ENCODE results near the gene SPINT2. TPM values are rescaled to one million over a fixed set of nuclear protein-coding genes. Genes with fewer than 3 reads are reported as not detected.
"Not testable (repeated sequence)": the region's sequence is repeated elsewhere in the genome, so short reads cannot be mapped to it uniquely, and the experiment has no call there.

Gene SPINT2
- total RNA-seq, 2 experiments from 2014 or later: 28.2 to 31.7 TPM

- H3K9me3 Mint-ChIP-seq: no peaks in the 10 kb centered on the region
- DNase-seq: no peak
- no peak overlapping the region for H3K27ac Mint-ChIP-seq
- peak overlapping the region; percentile 71 for H3K4me3 Mint-ChIP-seq
- H3K27me3 Mint-ChIP-seq: peaks cover 85% of the 10 kb centered on the region
- no peaks in the 10 kb centered on the region for H3K36me3 Mint-ChIP-seq
- peaks cover 4% of the 10 kb centered on the region for H3K4me1 Mint-ChIP-seq
These were observed 35.6 kb upstream of the SPINT2 start for GRCh38 chr19:38228491-38229439.

GRCh38 chr19:38229585-38230073, 34.7 kb upstream of the SPINT2 start:
- Mint-ChIP-seq H3K36me3 (no peaks in the 10 kb centered on the region), H3K4me1 (no peaks in the 10 kb centered on the region), H3K9me3 (no peaks in the 10 kb centered on the region), H3K27me3 (peaks cover 78% of the 10 kb centered on the region), H3K4me3 (no peak overlapping the region), H3K27ac (no peak overlapping the region)
- peak; percentile 83 for DNase-seq

DNA sequence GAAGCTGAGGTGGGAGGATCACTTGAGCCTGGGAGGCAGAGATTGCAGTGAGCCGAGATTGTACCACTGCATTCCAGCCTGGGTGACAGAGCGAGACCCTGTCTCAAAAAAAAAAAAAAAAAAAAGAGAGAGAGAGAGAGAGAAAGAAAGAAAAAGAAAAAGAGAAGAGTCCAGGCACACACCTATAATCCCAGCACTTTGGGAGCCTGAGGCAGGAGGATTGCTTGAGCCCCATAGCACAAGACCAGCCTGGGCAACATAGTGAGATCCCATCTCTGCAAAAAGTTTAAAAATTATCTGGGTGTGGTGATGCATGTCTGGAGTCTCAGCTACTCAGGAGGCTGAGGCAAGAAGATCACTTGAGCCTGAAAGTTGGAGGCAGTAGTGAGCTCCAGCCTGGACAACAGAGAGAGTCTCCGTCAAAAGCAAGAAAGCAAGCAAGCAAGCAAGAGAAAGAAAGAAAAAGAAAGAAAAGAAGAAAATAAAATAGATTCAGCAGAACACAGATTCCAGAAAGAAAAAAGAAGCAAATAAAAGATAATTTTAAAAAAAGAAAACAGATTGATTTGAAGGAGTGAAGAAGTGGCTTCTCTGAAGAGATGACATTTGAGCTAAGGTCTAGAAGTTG, 33.8 kb upstream of the SPINT2 start:
- H3K27me3 Mint-ChIP-seq: peaks cover 70% of the 10 kb centered on the region
- H3K4me1 Mint-ChIP-seq, DNase-seq, H3K9me3 Mint-ChIP-seq, H3K4me3 Mint-ChIP-seq, H3K36me3 Mint-ChIP-seq, H3K27ac Mint-ChIP-seq: not testable (repeated sequence)

DNA sequence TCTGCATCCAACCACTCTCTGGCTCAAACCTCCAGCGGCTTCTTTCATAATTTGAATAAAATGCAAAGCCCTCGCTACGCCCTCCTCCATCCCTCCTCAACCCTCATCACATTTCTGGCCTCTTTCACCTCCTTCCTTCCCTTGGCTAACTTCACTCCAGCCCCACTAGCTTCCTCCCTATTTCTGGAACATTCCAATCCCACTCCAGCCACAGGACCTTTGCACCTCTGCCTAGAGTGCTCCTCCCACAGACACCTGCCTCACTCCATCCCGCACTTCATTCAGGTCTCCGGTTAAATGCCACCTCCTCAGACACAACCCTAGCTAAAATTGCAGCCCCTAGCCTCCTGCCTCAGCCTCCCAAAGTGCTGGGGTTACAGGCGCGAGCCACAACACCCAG, 32.5 kb upstream of the SPINT2 start:
- Mint-ChIP-seq H3K4me3 (no peak overlapping the region), H3K27me3 (peaks cover 57% of the 10 kb centered on the region), H3K36me3 (no peaks in the 10 kb centered on the region), H3K4me1 (no peaks in the 10 kb centered on the region), H3K9me3 (no peaks in the 10 kb centered on the region), H3K27ac (no peak overlapping the region)
- no peak for DNase-seq

- H3K27ac Mint-ChIP-seq: no peak overlapping the region
- no peaks in the 10 kb centered on the region for H3K4me1 Mint-ChIP-seq
- no peaks in the 10 kb centered on the region for H3K9me3 Mint-ChIP-seq
- H3K27me3 Mint-ChIP-seq: peaks cover 40% of the 10 kb centered on the region
- no peaks in the 10 kb centered on the region for H3K36me3 Mint-ChIP-seq
- peak; percentile 72 for DNase-seq
- no peak overlapping the region for H3K4me3 Mint-ChIP-seq
These were observed 30.6 kb upstream of the SPINT2 start for GRCh38 chr19:38233740-38234251.

GRCh38 chr19:38234615-38235014, 29.8 kb upstream of the SPINT2 start:
- no peak for DNase-seq
- Mint-ChIP-seq H3K9me3 (no peaks in the 10 kb centered on the region), H3K4me1 (no peaks in the 10 kb centered on the region), H3K36me3 (no peaks in the 10 kb centered on the region), H3K27ac (no peak overlapping the region), H3K4me3 (no peak overlapping the region), H3K27me3 (peaks cover 36% of the 10 kb centered on the region)

DNA sequence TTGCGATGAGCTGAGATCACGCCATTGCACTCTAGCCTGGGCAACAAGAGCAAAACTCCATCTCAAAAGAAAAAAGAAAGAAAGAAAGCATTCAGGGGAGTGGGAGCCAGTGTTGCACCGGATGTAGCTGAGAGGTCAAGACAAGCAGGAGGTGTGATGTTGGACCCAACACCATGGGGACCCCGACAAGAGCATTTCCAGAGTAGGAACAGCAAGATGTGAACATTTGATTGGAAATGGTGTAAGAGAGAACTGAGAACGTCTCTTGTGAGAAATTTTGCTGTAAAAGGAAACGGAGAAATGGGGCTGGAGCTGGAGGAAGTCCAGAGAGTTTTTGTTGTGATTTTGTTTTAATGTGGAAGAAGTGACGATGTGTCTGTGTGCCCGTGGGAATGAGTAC, 24.6 kb upstream of the SPINT2 start:
- Mint-ChIP-seq H3K4me3 (no peak overlapping the region), H3K27ac (no peak overlapping the region), H3K9me3 (no peaks in the 10 kb centered on the region), H3K27me3 (peaks cover 3% of the 10 kb centered on the region), H3K4me1 (peaks cover 2% of the 10 kb centered on the region), H3K36me3 (no peaks in the 10 kb centered on the region)
- no peak for DNase-seq

DNA sequence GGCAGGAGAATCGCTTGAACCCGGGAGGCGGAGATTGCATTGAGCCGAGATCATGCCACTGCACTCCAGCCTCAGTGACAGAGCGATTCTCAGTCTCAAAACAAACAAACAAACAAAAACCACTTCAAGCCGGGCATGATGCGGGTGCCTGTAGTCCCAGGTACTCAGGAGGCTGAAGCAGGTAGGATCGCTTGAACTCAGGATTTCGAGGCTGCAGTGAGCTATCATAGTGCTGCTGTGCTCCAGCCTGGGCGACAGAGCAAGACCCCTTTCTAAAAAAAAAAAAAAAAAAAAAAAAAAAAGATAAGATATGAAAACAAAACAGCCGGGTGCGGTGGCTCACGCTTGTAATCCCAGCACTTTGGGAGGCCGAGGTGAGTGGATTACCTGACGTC, 21.1 kb upstream of the SPINT2 start:
- Mint-ChIP-seq H3K27ac (no peak overlapping the region), H3K27me3 (peaks cover 3% of the 10 kb centered on the region), H3K4me1 (peaks cover 2% of the 10 kb centered on the region), H3K9me3 (no peaks in the 10 kb centered on the region), H3K36me3 (no peaks in the 10 kb centered on the region), H3K4me3 (peak overlapping the region; percentile 77)
- no peak for DNase-seq

GRCh38 chr19:38245826-38246498, 18.4 kb upstream of the SPINT2 start:
- Mint-ChIP-seq H3K36me3 (no peaks in the 10 kb centered on the region), H3K27ac (no peak overlapping the region)

DNA sequence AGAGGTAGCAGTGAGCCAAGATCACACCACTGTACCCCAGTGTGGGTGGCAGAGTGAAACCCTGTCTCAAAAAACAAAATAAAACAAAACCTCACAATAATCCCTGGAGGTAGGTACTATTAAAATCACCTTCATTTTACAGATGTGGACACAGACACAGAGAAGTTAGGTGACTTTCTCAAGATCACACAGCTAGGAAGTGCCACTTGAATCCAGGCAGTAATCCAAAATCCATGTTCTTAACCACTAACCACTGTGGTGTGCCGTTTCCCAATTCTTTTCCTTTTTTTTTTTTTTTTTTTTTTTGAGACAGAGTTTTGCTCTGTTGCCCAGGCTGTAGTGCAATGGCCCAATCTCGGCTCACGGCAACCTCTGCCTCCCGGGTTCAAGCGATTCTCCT, 17.2 kb upstream of the SPINT2 start:
- peaks cover 9% of the 10 kb centered on the region for H3K27me3 Mint-ChIP-seq
- H3K36me3 Mint-ChIP-seq: no peaks in the 10 kb centered on the region
- H3K27ac Mint-ChIP-seq: no peak overlapping the region
- peaks cover 2% of the 10 kb centered on the region for H3K4me1 Mint-ChIP-seq
- no peaks in the 10 kb centered on the region for H3K9me3 Mint-ChIP-seq
- no peak overlapping the region for H3K4me3 Mint-ChIP-seq
- DNase-seq: no peak

More at GRCh38 chr19:38245826-38246498, 18.4 kb upstream of the SPINT2 start:
- Mint-ChIP-seq H3K4me3 (no peak overlapping the region), H3K4me1 (peaks cover 2% of the 10 kb centered on the region), H3K27me3 (peaks cover 3% of the 10 kb centered on the region), H3K9me3 (no peaks in the 10 kb centered on the region)
- no peak for DNase-seq

DNA sequence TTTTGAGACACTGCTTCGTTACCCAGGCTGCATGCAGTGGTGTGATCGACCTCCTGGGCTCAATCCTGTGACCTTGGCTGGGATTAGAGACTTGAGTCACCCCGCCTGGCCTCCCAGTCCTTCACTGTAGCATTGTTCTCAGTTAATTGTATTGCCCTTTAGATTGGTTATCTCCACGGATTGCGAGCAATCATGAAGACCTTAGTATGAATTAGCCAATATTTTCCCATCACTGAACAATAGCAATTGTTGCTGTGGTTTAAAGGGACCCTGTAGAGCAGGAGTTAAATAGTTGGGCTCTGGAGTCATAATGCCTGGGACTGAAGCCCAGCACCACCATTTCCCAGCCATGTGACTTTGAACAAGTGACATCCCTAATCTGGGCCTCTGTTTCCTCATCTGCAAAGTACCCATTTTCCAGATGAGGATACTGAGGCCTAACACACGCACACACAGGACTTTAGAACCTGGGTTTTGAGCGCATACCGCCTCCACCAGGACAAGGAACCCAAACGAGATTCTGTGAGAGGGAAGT, 16.6 kb upstream of the SPINT2 start:
- DNase-seq: no peak
- no peaks in the 10 kb centered on the region for H3K9me3 Mint-ChIP-seq
- peaks cover 2% of the 10 kb centered on the region for H3K4me1 Mint-ChIP-seq
- peaks cover 10% of the 10 kb centered on the region for H3K27me3 Mint-ChIP-seq
- H3K27ac Mint-ChIP-seq: no peak overlapping the region
- no peak overlapping the region for H3K4me3 Mint-ChIP-seq
- H3K36me3 Mint-ChIP-seq: no peaks in the 10 kb centered on the region

GRCh38 chr19:38248421-38248820, 16.0 kb upstream of the SPINT2 start:
- H3K4me3 Mint-ChIP-seq: no peak overlapping the region
- H3K9me3 Mint-ChIP-seq: no peaks in the 10 kb centered on the region
- no peak for DNase-seq
- peaks cover 9% of the 10 kb centered on the region for H3K27me3 Mint-ChIP-seq
- H3K4me1 Mint-ChIP-seq: peaks cover 2% of the 10 kb centered on the region
- H3K27ac Mint-ChIP-seq: no peak overlapping the region
- no peaks in the 10 kb centered on the region for H3K36me3 Mint-ChIP-seq

GRCh38 chr19:38250428-38250820, 13.9 kb upstream of the SPINT2 start:
- Mint-ChIP-seq H3K4me1 (no peaks in the 10 kb centered on the region), H3K27ac (no peak overlapping the region), H3K36me3 (no peaks in the 10 kb centered on the region), H3K27me3 (peaks cover 15% of the 10 kb centered on the region), H3K9me3 (no peaks in the 10 kb centered on the region), H3K4me3 (no peak overlapping the region)
- no peak for DNase-seq

DNA sequence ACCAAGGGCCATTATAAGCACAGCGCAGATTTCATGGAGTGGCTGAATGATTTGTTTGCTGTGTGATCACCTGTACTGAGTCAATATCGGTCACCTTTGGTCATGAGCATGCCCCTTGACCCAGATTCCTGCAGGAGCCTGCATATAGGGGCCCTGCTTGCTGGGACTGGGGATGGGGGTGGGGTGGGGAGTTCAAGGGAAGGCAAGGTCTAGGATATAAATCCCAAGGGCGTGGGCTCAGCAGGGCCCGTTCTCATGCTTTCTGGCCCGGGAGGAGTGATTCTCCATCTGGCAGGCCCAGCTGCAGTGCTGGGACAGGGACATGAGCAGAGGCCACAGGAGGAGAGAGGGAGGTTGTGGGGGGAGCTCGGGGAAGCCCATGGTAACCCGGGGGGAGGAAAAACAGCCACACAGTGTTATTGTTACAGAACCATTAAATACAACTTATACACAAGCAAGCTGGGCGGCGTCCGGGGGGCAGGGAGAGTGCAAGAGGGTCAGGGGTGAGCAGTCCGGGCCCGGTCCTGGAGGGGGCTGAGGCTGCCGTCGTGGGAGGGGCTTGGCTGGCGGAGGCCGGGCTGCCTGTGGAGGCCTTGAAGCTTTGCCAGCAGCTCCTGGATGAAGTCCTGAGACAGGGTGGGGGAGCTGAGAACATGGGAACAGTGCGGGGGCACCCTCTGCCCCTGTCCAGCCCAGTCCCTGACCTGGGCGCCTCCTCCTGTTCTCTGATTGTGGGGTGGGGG, 13.4 kb upstream of the SPINT2 start:
- H3K4me3 Mint-ChIP-seq: no peak overlapping the region
- H3K4me1 Mint-ChIP-seq: no peaks in the 10 kb centered on the region
- no peak overlapping the region for H3K27ac Mint-ChIP-seq
- H3K9me3 Mint-ChIP-seq: no peaks in the 10 kb centered on the region
- peaks cover 20% of the 10 kb centered on the region for H3K27me3 Mint-ChIP-seq
- H3K36me3 Mint-ChIP-seq: no peaks in the 10 kb centered on the region
- no peak for DNase-seq
